ENCODE results near the gene GPC3. TPM values are rescaled to one million over a fixed set of nuclear protein-coding genes. Genes with fewer than 3 reads are reported as not detected.

Gene GPC3
- total RNA-seq, 1 experiment from 2014 or later = 0.24 TPM

DNA sequence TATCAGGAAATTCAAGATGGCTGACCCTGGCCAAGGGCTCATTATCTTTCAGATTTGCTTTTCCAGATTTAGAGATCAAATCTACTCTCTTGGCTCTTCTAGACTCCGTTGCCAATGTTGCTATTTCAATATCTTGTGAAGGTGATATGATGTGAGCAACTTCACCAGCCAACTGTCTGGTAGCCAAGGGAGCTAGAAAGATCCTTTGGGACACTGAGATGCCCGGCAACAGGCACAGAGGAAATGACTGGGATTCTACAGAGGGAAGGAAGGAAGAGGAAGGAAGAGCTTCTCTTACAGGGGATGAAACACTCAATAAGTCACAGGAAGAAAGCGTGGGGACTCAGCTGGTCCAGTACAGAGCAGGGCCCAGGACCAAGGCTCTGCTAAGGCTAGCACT, 448.3 kb downstream of the GPC3 start:
- Histone ChIP-seq H3K27ac (ENCODE audit: low read depth, low read length, poor library complexity, severe bottlenecking) (no peak overlapping the region), H3K4me3 (ENCODE audit: low read depth, low read length, poor library complexity, severe bottlenecking) (no peak overlapping the region), H3K27me3 (replicated peaks; ENCODE audit: insufficient read depth, low read depth, low read length, poor library complexity) (no peaks in the 10 kb centered on the region), H3K9me3 (ENCODE audit: low read depth, low read length, poor library complexity, severe bottlenecking) (no peaks in the 10 kb centered on the region), H3K36me3 (ENCODE audit: insufficient read depth, low read length, poor library complexity, severe bottlenecking) (no peaks in the 10 kb centered on the region), H3K4me1 (ENCODE audit: insufficient read depth, low read length, poor library complexity, severe bottlenecking) (no peaks in the 10 kb centered on the region)
- intact Hi-C loops (cut with micrococcal nuclease; ENCODE audit: unreplicated experiment) = no loop called here
- BruUV-seq (replicated peaks) = no TSS peak
- DNase-seq (ENCODE audit: low spot score) = no peak
- CTCF ChIA-PET = no interaction called here
- TF ChIP-seq EZH2 (IDR thresholded peaks at IDR 0.05; ENCODE audit: borderline replicate concordance, low read depth, low read length, poor library complexity, severe bottlenecking) = no peak
- TF ChIP-seq, protein P1, sequence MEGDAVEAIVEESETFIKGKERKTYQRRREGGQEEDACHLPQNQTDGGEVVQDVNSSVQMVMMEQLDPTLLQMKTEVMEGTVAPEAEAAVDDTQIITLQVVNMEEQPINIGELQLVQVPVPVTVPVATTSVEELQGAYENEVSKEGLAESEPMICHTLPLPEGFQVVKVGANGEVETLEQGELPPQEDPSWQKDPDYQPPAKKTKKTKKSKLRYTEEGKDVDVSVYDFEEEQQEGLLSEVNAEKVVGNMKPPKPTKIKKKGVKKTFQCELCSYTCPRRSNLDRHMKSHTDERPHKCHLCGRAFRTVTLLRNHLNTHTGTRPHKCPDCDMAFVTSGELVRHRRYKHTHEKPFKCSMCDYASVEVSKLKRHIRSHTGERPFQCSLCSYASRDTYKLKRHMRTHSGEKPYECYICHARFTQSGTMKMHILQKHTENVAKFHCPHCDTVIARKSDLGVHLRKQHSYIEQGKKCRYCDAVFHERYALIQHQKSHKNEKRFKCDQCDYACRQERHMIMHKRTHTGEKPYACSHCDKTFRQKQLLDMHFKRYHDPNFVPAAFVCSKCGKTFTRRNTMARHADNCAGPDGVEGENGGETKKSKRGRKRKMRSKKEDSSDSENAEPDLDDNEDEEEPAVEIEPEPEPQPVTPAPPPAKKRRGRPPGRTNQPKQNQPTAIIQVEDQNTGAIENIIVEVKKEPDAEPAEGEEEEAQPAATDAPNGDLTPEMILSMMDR (conservative IDR thresholded peaks at IDR 0.05; ENCODE audit: low read depth, low read length) = no peak
- POLR2A ChIA-PET (ENCODE audit: low non-redundant PET) = no interaction called here

DNA sequence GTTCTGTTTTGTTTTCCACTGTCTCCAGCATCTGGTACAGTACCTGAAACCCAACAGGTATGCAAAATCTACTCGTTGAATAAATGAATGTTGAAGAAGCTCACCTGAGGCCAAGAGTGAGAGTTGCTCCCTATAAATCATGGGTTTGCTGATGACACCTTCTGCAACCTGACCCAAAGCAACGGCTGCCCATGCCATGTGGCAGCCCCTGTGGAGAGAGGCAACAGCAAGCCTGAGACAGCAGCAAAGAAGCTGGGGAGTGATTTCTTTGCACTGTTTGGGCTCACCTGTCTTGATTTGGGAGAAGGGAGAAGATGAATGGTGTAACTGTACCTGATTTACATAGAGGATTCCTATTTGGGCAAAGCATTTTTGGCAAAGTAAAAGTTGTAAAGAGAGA, 450.3 kb downstream of the GPC3 start:
- DNase-seq (ENCODE audit: low spot score) = no peak
- no TSS peak for BruUV-seq (replicated peaks)
- no peak overlapping the region for H3K4me3 ChIP-seq (ENCODE audit: low read depth, low read length, poor library complexity, severe bottlenecking)
- H3K9me3 ChIP-seq (ENCODE audit: low read depth, low read length, poor library complexity, severe bottlenecking) = no peaks in the 10 kb centered on the region
- TF ChIP-seq, protein P1 (conservative IDR thresholded peaks at IDR 0.05; ENCODE audit: low read depth, low read length) = no peak
- TF ChIP-seq EZH2 (IDR thresholded peaks at IDR 0.05; ENCODE audit: borderline replicate concordance, low read depth, low read length, poor library complexity, severe bottlenecking) = no peak
- no peak overlapping the region for H3K27ac ChIP-seq (ENCODE audit: low read depth, low read length, poor library complexity, severe bottlenecking)
- CTCF ChIA-PET = no interaction called here
- H3K4me1 ChIP-seq (ENCODE audit: insufficient read depth, low read length, poor library complexity, severe bottlenecking) = no peaks in the 10 kb centered on the region
- intact Hi-C loops (cut with micrococcal nuclease; ENCODE audit: unreplicated experiment) = no loop called here
- no peaks in the 10 kb centered on the region for H3K27me3 ChIP-seq (replicated peaks; ENCODE audit: insufficient read depth, low read depth, low read length, poor library complexity)
- POLR2A ChIA-PET (ENCODE audit: low non-redundant PET) = no interaction called here
- H3K36me3 ChIP-seq (ENCODE audit: insufficient read depth, low read length, poor library complexity, severe bottlenecking) = no peaks in the 10 kb centered on the region

DNA sequence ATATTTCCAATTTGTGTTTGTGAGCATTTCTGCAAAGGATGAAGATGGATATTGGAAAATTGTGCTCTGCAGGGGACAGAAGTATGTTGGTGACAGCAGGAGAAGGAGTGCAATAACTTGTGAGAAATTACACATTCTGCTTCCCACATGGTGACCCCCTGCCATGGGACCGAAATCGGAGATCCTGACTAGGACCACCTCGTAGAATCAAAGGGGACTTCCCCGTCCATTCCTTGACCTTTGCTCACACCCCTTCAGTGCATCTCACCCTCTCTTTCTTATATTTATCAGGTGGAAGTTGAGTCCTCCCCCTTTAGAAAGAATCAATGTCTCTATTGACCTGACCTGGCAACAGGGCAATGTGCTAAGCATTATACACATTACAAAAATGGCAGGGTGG, 451.2 kb downstream of the GPC3 start:
- H3K27ac ChIP-seq (ENCODE audit: low read depth, low read length, poor library complexity, severe bottlenecking) = no peak overlapping the region
- H3K27me3 ChIP-seq (replicated peaks; ENCODE audit: insufficient read depth, low read depth, low read length, poor library complexity) = no peaks in the 10 kb centered on the region
- ChIA-PET POLR2A (ENCODE audit: low non-redundant PET) (no interaction called here), CTCF (no interaction called here)
- H3K36me3 ChIP-seq (ENCODE audit: insufficient read depth, low read length, poor library complexity, severe bottlenecking) = no peaks in the 10 kb centered on the region
- H3K4me1 ChIP-seq (ENCODE audit: insufficient read depth, low read length, poor library complexity, severe bottlenecking) = no peaks in the 10 kb centered on the region
- BruUV-seq (replicated peaks) = no TSS peak
- TF ChIP-seq, protein P1 (conservative IDR thresholded peaks at IDR 0.05; ENCODE audit: low read depth, low read length) = no peak
- no peak for TF ChIP-seq EZH2 (IDR thresholded peaks at IDR 0.05; ENCODE audit: borderline replicate concordance, low read depth, low read length, poor library complexity, severe bottlenecking)
- no peak for DNase-seq (ENCODE audit: low spot score)
- no peaks in the 10 kb centered on the region for H3K9me3 ChIP-seq (ENCODE audit: low read depth, low read length, poor library complexity, severe bottlenecking)
- intact Hi-C loops (cut with micrococcal nuclease; ENCODE audit: unreplicated experiment) = no loop called here
- H3K4me3 ChIP-seq (ENCODE audit: low read depth, low read length, poor library complexity, severe bottlenecking) = no peak overlapping the region
